Activated CD4-positive, alpha-beta T cell treated with anti-CD3 and anti-CD28 coated beads, Interleukin-2, amount 10 ng/mL, durations not matched to agents 7 days and 5 days (primary cell): ENCODE data around the gene GFOD2. TPM values are rescaled to one million over a fixed set of nuclear protein-coding genes. Genes with fewer than 3 reads are reported as not detected.

ENCODE experiments used
- CTCF ChIA-PET: fragments of 350-600 bp; sonication (Branson Sonifier 250); formaldehyde crosslinking; loops from one replicate; lab custom pipeline; 2021; ENCODE audit warnings: antibody characterized with exemption; lab: Charles Lee
- POLR2A ChIA-PET: fragments of 350-600 bp; sonication (Branson Sonifier 250); formaldehyde crosslinking; loops from one replicate; lab custom pipeline; 2021; ENCODE audit warnings: antibody characterized with exemption; lab: Charles Lee
- DNase-seq: peaks from one replicate; pipeline ENCODE4 v3.0.0-alpha.2; 2020
- H3K27ac Mint-ChIP-seq: one replicate; pipeline ENCODE4 v1.8.0; 2021; ENCODE audit warnings: mild to moderate bottlenecking, moderate library complexity, mixed read lengths
- H3K27me3 Mint-ChIP-seq: one replicate; pipeline ENCODE4 v1.8.0; 2021; ENCODE audit warnings: mixed read lengths
- H3K36me3 Mint-ChIP-seq: one replicate; pipeline ENCODE4 v1.8.0; 2021; ENCODE audit warnings: low read depth, mixed read lengths
- H3K4me1 Mint-ChIP-seq: one replicate; pipeline ENCODE4 v1.8.0; 2021; ENCODE audit warnings: mixed read lengths
- H3K4me3 Mint-ChIP-seq: one replicate; pipeline ENCODE4 v1.8.0; 2021; ENCODE audit warnings: mild to moderate bottlenecking, moderate library complexity, mixed read lengths
- H3K9me3 Mint-ChIP-seq: one replicate; pipeline ENCODE4 v1.8.0; 2021; ENCODE audit warnings: mixed read lengths
- total RNA-seq, 2 experiments: library from RNA; stranded (reverse); gene quantifications; one replicate each; pipeline ENCODE4 v1.2.3, GENCODE V29; 2021

The GFOD2 gene
- total RNA-seq, 2 experiments from 2014 or later: 11.2 to 11.9 TPM

GRCh38 chr16:67730326-67730725 lies 11.2 kb upstream of the GFOD2 start:
- H3K9me3 Mint-ChIP-seq: no peaks in the 10 kb centered on the region
- no peaks in the 10 kb centered on the region for H3K4me1 Mint-ChIP-seq
- ChIA-PET CTCF (interaction anchor here (1.1 kb wide), 1 partner anchor 209 kb away, joined by 3 read pairs; no protein-coding TSS in a partner anchor), POLR2A (no interaction called here)
- no peak for DNase-seq
- H3K4me3 Mint-ChIP-seq: no peak overlapping the region
- H3K36me3 Mint-ChIP-seq: peaks cover 10% of the 10 kb centered on the region
- no peaks in the 10 kb centered on the region for H3K27me3 Mint-ChIP-seq
- H3K27ac Mint-ChIP-seq: no peak overlapping the region

DNA sequence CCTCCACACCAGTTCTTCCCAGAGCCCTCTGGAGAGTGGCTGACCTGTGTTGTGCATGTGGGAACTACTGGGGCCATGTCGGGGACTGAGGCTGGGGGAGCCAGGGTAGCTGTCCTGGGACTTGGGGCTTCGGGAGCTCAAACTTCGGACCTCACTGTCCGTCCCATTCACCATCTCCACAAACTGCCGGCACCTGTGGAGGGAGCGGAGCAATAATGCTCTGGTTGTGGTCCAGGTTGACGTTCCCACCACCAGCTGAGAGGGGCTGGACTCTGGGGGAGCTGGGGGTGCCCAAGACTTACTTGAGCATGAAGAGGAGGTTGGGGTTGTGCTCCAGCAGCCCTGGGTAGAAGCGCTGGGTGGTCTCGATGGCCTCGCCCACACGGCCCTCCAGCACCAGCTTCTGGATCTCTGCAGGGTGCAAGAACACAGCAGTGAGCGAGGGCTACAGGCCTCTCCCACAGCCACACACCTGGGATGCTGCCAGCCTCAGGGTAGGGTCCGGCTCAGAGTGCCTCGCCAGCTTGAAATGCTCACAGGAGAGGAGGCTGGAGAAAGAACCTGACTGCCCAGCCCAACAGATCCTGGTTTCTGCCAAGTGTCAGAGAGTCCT lies 10.6 kb upstream of the GFOD2 start:
- no peaks in the 10 kb centered on the region for H3K9me3 Mint-ChIP-seq
- no peak for DNase-seq
- no peaks in the 10 kb centered on the region for H3K4me1 Mint-ChIP-seq
- CTCF ChIA-PET: interaction anchor here (0.9 to 1.1 kb wide), 4 partner anchors 9 to 209 kb away, joined by 3 to 4 read pairs (median 3); no protein-coding TSS in a partner anchor
- no peak overlapping the region for H3K27ac Mint-ChIP-seq
- H3K27me3 Mint-ChIP-seq: no peaks in the 10 kb centered on the region
- H3K36me3 Mint-ChIP-seq: peaks cover 11% of the 10 kb centered on the region
- POLR2A ChIA-PET: no interaction called here
- H3K4me3 Mint-ChIP-seq: no peak overlapping the region

DNA sequence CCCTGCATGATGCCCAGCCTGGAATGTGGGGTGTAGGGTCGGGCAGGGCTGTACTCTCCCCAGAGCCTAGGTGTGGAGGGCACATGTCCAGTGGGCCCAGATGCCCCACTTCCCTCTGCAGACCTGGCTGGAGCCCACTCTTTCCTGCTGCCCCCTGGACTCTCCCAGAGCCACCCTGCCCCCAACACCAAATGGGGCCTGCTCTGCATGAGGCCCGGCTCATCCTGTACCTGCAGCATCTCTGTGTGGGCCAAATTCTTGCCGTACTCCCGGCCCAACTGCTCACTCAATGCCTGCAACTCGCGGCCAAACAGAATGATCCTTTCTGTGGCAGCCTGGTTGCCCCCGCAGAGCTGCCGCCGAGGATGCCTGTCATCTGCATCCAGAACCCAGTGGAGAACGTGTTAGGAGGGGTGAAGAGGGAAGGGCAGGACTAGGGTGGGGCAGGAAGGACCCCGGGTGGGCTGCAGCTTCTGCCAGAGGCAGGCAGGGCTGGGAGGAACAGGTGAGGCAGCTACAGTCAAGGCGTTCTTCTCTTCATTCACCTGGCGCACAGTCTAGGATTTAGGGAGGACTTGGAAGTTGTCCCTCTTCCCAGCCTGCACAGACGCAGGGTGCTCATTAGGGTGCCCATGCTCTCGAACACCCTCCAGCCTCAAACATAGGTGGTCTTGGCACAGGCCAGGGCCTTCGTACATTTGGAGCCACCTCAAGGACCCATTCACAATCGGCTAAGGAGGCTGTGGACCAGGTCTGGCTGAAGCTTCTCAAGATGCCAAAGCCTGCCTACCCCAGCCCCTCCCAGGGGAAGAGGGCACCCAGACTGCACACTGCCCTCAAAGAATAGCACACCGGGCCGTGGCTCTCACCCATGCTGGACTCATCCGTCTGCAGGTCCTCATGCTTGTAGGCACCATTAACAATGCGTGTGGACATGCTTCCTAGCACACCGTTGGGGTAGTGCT lies 8.7 kb upstream of the GFOD2 start:
- no peak for DNase-seq
- ChIA-PET POLR2A (interaction anchor here (0.5 kb wide), 1 partner anchor 275 kb away, joined by 3 read pairs; no protein-coding TSS in a partner anchor), CTCF (interaction anchor here (0.6 to 4.0 kb wide), 2 partner anchors 12 to 133 kb away, joined by 4 to 12 read pairs; no protein-coding TSS in a partner anchor)
- Mint-ChIP-seq H3K27ac (no peak overlapping the region), H3K4me1 (no peaks in the 10 kb centered on the region), H3K36me3 (peaks cover 11% of the 10 kb centered on the region), H3K9me3 (no peaks in the 10 kb centered on the region), H3K4me3 (no peak overlapping the region), H3K27me3 (no peaks in the 10 kb centered on the region)

- CTCF ChIA-PET: interaction anchor here (0.5 to 4.0 kb wide), 5 partner anchors 11 to 259 kb away, joined by 3 to 12 read pairs (median 4); no protein-coding TSS in a partner anchor
- H3K27me3 Mint-ChIP-seq: no peaks in the 10 kb centered on the region
- POLR2A ChIA-PET: no interaction called here
- H3K4me1 Mint-ChIP-seq: no peaks in the 10 kb centered on the region
- H3K9me3 Mint-ChIP-seq: no peaks in the 10 kb centered on the region
- no peak overlapping the region for H3K4me3 Mint-ChIP-seq
- no peak for DNase-seq
- H3K36me3 Mint-ChIP-seq: peaks cover 11% of the 10 kb centered on the region
- H3K27ac Mint-ChIP-seq: no peak overlapping the region
Measured at GRCh38 chr16:67726106-67727034, 7.3 kb upstream of the GFOD2 start.

DNA sequence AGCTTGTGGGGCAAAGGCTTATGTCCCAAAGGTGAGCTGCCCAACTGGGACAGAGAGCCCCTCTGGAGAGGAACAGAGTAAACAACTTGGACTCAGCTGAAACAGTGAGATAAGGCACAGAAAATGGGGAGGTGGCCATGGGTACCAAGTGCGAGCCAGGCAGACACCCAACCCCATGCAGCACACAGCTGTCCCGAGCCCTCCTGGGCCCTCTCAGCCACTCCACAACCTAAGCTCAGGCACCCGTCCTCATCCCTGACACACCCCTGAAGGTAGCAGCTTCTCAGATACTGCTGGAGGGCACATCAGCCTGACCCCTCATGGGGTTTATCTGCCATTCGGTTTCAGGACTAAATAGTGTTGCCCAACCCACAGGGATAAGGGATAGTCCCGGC lies 4.8 kb upstream of the GFOD2 start:
- CTCF ChIA-PET: interaction anchor here (0.7 to 1.2 kb wide), 2 partner anchors 11 to 61 kb away, joined by 3 read pairs; no protein-coding TSS in a partner anchor
- POLR2A ChIA-PET: no interaction called here
- no peak overlapping the region for H3K4me3 Mint-ChIP-seq

GRCh38 chr16:67723151-67723910 lies 4.2 kb upstream of the GFOD2 start:
- CTCF ChIA-PET: interaction anchor here (0.7 to 1.2 kb wide), 3 partner anchors 9 to 60 kb away, joined by 3 to 6 read pairs (median 3); no protein-coding TSS in a partner anchor

More for the DNA sequence above, 4.8 kb upstream of the GFOD2 start:
- Mint-ChIP-seq H3K4me1 (peaks cover 16% of the 10 kb centered on the region), H3K36me3 (peaks cover 2% of the 10 kb centered on the region), H3K27ac (no peak overlapping the region), H3K27me3 (no peaks in the 10 kb centered on the region), H3K9me3 (no peaks in the 10 kb centered on the region)
- DNase-seq: no peak

DNA sequence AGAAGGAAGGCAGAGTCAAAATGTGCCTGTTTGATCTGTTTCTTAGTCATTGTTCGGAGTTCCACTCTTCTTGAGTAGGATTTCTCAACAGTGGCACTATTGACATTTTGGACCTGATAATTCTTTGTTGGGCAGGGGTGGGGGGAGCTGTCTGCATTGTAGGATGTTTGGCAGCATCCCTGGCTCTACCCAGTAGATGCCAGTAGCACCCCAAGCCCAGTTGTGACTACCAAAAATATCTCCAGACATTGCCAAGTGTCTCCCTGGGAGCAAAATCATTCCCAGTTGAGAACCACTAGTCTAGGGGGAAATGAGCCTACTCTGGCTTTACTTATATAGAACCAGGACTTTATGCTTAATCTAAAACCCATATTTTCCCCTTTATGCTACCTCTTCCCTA lies 1.1 kb upstream of the GFOD2 start:
- H3K4me3 Mint-ChIP-seq: peak overlapping the region; percentile 94
- CTCF ChIA-PET: interaction anchor here (0.6 to 1.4 kb wide), 3 partner anchors 14 to 48 kb away, joined by 3 to 4 read pairs (median 3); no protein-coding TSS in a partner anchor
- peaks cover under 1% of the 10 kb centered on the region for H3K36me3 Mint-ChIP-seq

More at GRCh38 chr16:67723151-67723910, 4.2 kb upstream of the GFOD2 start:
- Mint-ChIP-seq H3K27ac (no peak overlapping the region), H3K4me1 (peaks cover 20% of the 10 kb centered on the region), H3K27me3 (no peaks in the 10 kb centered on the region), H3K4me3 (no peak overlapping the region), H3K9me3 (no peaks in the 10 kb centered on the region), H3K36me3 (peaks cover 2% of the 10 kb centered on the region)
- POLR2A ChIA-PET: no interaction called here
- DNase-seq: no peak

DNA sequence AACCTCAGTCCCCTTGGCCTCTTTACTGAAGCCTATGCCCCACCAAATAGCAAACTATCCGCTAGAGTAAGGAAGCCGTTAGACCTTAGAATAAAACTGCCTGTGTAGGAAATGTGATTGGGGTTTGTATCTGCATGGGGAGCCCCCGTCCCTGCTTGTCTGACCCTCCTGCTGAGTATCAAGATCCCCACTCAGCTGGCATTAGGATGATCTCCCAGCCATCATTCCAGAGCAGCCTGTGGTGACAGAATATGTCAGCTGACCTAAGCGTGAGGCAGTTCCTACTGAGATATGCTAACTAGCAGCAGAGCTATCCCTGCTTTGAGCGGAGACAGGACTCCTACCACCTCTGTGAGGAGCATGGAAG lies 645 bp upstream of the GFOD2 start:
- H3K9me3 Mint-ChIP-seq: no peaks in the 10 kb centered on the region
- H3K27ac Mint-ChIP-seq: peak overlapping the region; percentile 96
- POLR2A ChIA-PET: no interaction called here
- CTCF ChIA-PET: interaction anchor here (0.6 to 1.6 kb wide), 7 partner anchors 12 to 199 kb away, joined by 3 to 6 read pairs (median 3); no protein-coding TSS in a partner anchor
- H3K27me3 Mint-ChIP-seq: no peaks in the 10 kb centered on the region
- peaks cover 29% of the 10 kb centered on the region for H3K4me1 Mint-ChIP-seq
- H3K4me3 Mint-ChIP-seq: peak overlapping the region; percentile 94
- H3K36me3 Mint-ChIP-seq: no peaks in the 10 kb centered on the region
- peak; percentile 26 for DNase-seq

More for the DNA sequence above, 1.1 kb upstream of the GFOD2 start:
- H3K4me1 Mint-ChIP-seq: peaks cover 29% of the 10 kb centered on the region
- H3K27me3 Mint-ChIP-seq: no peaks in the 10 kb centered on the region
- no peak for DNase-seq
- H3K9me3 Mint-ChIP-seq: no peaks in the 10 kb centered on the region
- POLR2A ChIA-PET: no interaction called here
- peak overlapping the region; percentile 96 for H3K27ac Mint-ChIP-seq

DNA sequence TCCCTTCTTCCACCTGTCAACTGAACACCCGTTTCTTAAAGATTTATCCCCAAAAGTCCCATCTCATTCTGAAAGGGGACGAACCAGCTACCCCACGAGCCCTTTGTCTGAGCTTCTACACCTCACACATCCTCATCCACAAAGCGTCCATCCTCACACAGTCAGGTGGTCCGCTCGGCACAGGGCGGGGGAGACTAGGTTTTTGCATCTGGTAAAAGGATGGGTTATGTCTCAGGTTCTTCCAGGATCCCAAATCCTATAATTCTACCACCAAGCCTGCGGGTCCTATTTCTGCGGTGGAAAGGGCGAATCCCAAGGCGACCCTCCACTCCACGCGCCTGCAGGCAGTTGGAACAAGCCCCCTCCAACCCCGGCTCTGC lies 458 bp downstream of the GFOD2 start:
- Mint-ChIP-seq H3K4me3 (peak overlapping the region; percentile 94), H3K9me3 (no peaks in the 10 kb centered on the region), H3K27ac (peak overlapping the region; percentile 96), H3K4me1 (peaks cover 31% of the 10 kb centered on the region), H3K36me3 (no peaks in the 10 kb centered on the region), H3K27me3 (no peaks in the 10 kb centered on the region)
- CTCF ChIA-PET: interaction anchor here (0.5 to 1.6 kb wide), 9 partner anchors 11 to 197 kb away, joined by 3 to 7 read pairs (median 4); no protein-coding TSS in a partner anchor
- POLR2A ChIA-PET: no interaction called here
- DNase-seq: peak; percentile 24

GRCh38 chr16:67716097-67716496 lies 3.0 kb downstream of the GFOD2 start:
- ChIA-PET POLR2A (no interaction called here), CTCF (interaction anchor here (0.6 to 3.0 kb wide), 5 partner anchors 11 to 179 kb away, joined by 3 to 12 read pairs (median 3); partner anchors contain the start of gene C16orf86)
- Mint-ChIP-seq H3K36me3 (no peaks in the 10 kb centered on the region), H3K4me3 (no peak overlapping the region), H3K27ac (no peak overlapping the region), H3K9me3 (no peaks in the 10 kb centered on the region), H3K4me1 (peaks cover 34% of the 10 kb centered on the region), H3K27me3 (no peaks in the 10 kb centered on the region)
- no peak for DNase-seq

DNA sequence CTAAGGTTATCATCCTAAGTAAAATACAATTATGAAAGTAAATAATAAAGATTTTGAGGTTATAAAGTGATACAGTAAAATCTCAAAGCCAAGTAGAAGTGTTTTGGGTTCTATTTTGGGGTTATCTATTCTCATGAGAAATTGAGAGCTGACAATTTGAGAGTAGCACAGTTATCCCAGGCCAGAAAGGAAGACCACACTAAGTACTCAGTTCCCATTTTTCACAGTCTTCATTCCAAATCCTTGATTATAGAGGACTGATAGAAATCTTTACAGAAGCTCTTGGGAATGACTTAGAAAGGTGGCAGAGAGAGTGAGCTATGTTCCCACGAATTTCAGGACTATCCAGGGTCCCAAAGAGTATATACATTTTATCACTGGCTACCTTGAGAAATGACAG lies 4.6 kb downstream of the GFOD2 start:
- H3K36me3 Mint-ChIP-seq: no peaks in the 10 kb centered on the region
- ChIA-PET CTCF (interaction anchor here (0.6 to 3.0 kb wide), 4 partner anchors 8 to 514 kb away, joined by 3 to 12 read pairs (median 5); partner anchors contain the start of gene ATP6V0D1), POLR2A (no interaction called here)
- no peak overlapping the region for H3K4me3 Mint-ChIP-seq
- H3K27me3 Mint-ChIP-seq: no peaks in the 10 kb centered on the region
- DNase-seq: no peak
- peaks cover 19% of the 10 kb centered on the region for H3K4me1 Mint-ChIP-seq
- no peak overlapping the region for H3K27ac Mint-ChIP-seq
- no peaks in the 10 kb centered on the region for H3K9me3 Mint-ChIP-seq
